Heart left ventricle (tissue), 16 donors: Measurements from ENCODE around the gene EMC9. TPM values are rescaled to one million over a fixed set of nuclear protein-coding genes. Genes with fewer than 3 reads are reported as not detected.

Experiments used
- ATAC-seq, 4 donors: fragments of 200-7000 bp; cut with Tn5 transposase; one replicate each; pipeline ENCODE4 v1.9.1; 2020 to 2022; ENCODE audit warnings: moderate library complexity in 4 of 4, mild to moderate bottlenecking in 3 of 4, moderate number of reproducible peaks in 1 of 4
- DNase-seq, 5 donors: peaks; one replicate each; pipeline ENCODE4 v3.0.0-alpha.2; 2020
- H3K27ac ChIP-seq, 12 donors: fragments of 200-600 bp; sonication (generic) in 4 of 12; one replicate each; pipeline versions ENCODE4 v1.5.0 to v1.8.0; 2016 to 2022; ENCODE audit warnings: mild to moderate bottlenecking in 2 of 12
- H3K27me3 ChIP-seq, 9 donors: fragments of 200-600 bp; sonication (generic) in 2 of 9; one replicate each; pipeline versions ENCODE4 v1.5.1 to v1.8.0; 2016 to 2022; ENCODE audit warnings: mild to moderate bottlenecking in 3 of 9
- H3K36me3 ChIP-seq, 9 donors: fragments of 200-600 bp; sonication (generic) in 2 of 9; one replicate each; pipeline versions ENCODE4 v1.5.0 to v1.8.0; 2018 to 2022; ENCODE audit warnings: mild to moderate bottlenecking in 2 of 9
- H3K4me1 ChIP-seq, 12 donors: fragments of 200-600 bp; sonication (generic) in 4 of 12; one replicate each; pipeline versions ENCODE4 v1.5.0 to v1.8.0; 2016 to 2022; ENCODE audit warnings: mild to moderate bottlenecking in 3 of 12
- H3K4me3 ChIP-seq, 12 donors: fragments of 200-600 bp; sonication (generic) in 4 of 12; one replicate each; pipeline versions ENCODE4 v1.5.0 to v1.8.0; 2017 to 2022; ENCODE audit warnings: mild to moderate bottlenecking in 9 of 12, moderate library complexity in 4 of 12
- H3K9me3 ChIP-seq, 12 donors: fragments of 200-600 bp; sonication (generic) in 4 of 12; one replicate each; pipeline versions ENCODE4 v1.5.0 to v1.8.0; 2016 to 2022; ENCODE audit warnings: mild to moderate bottlenecking in 1 of 12
- CTCF ChIP-seq, 12 donors: fragments of 200-600 bp; sonication (generic) in 4 of 12; IDR thresholded peaks; one replicate each; pipeline versions ENCODE4 v1.5.0 to v1.8.0; 2018 to 2022; ENCODE audit warnings: antibody characterized with exemption in 12 of 12, mild to moderate bottlenecking in 5 of 12
- POLR2A ChIP-seq, 2 donors: fragments of 450-650 bp; IDR thresholded peaks; one replicate each; pipeline ENCODE4 v1.6.1; 2017; ENCODE audit warnings: antibody characterized with exemption in 2 of 2, mild to moderate bottlenecking in 2 of 2, moderate library complexity in 2 of 2
- WGBS, 4 donors: extraction: QIAGEN DNeasy Blood & Tissue Kit in 2 of 4; methylation state at CpG; one replicate each; pipeline versions ENCODE4 v1.1.5 to v1.1.7; 2013 to 2018; 5-methylcytosine and 5-hydroxymethylcytosine counted together
- intact Hi-C, 10 donors: fragments of 100-400 bp; cut with DNase I; formaldehyde crosslinking; loops; one replicate each; pipeline versions ENCODE4 v1.11.1 to v1.14.2; 2022
- polyA plus RNA-seq, 2 donors: library from polyadenylated mRNA; stranded (reverse); fragments of 200-250 nt; gene quantifications; one replicate each; pipeline ENCODE4 v1.2.3, GENCODE V29; 2013
- total RNA-seq, 9 donors: library from RNA; depleted of rRNA in 2 of 9; stranded (reverse); fragments of >200 nt in 2 of 9; fragmentation: NEBNext Ultra II Directional in 3 of 9; extraction: Animal tissue kit (Norgen Biotek cat#: 25700) in 3 of 9; gene quantifications; one replicate each; pipeline versions ENCODE4 v1.1.0 to v1.2.4, GENCODE V29; 2016 to 2023
- donor health status: ischemic (EF 13 %, LVEDD 7.1; RV severe dilation, severe dysfunction).
- donor health status: healthy with polysubstance abuse.
- donor health status: DM: no; HTN: yes; CAD: no.
- donor health status: DM: no; HTN: no; CAD: no.
- donor health status: ischemic (EF 25% LVEDD 6.9; RV normal size, moderate dysfunction).
- donor health status: ischemic (EF 25% LVEDD 5.7; RV mildly dilated, moderate dysfunction).
- donor health status: healthy.
- donor health status: DM: yes; HTN: yes; CAD: no.
- donor health status: ischemic (EF 35%, LVEDD 5.7; RV mildly dilated, moderate dysfunction).
- donor health status: nonischemic (EF 11% LVEDD 7.7; RV severe dilation, severe dysfunction).
- donor health status: DM: yes; HTN: yes; CAD: no.
- donor health status: PGD.
- donor health status: ischemic (EF 29% LVEDD 5.4; RV normal size, mild dysfunction).
- donor health status: nonischemic (EF 23%, LVEDD 6.1; RV moderate dilation, normal function).

EMC9 gene
- total and polyA plus RNA-seq, 11 donors, result 9.6 to 30.6 (median 15.2) TPM

- TF ChIP-seq CTCF (IDR thresholded peaks at IDR 0.05) (no peak), POLR2A (IDR thresholded peaks at IDR 0.05) (no peak)
- DNase-seq (no peak), ATAC-seq (no peak)
- no peaks in the 10 kb centered on the region for H3K9me3 ChIP-seq
- intact Hi-C loops, result no loop called here
- H3K27me3 ChIP-seq, result no peaks in the 10 kb centered on the region
- peaks cover 0 to 13% (median 9%) of the 10 kb centered on the region in 9 donors for H3K36me3 ChIP-seq
- peaks cover 0 to 58% (median 37%) of the 10 kb centered on the region in 12 donors for H3K4me1 ChIP-seq
- peak overlapping the region; percentile 79 to 99 (median 93) for H3K27ac ChIP-seq
- 65 to 82% (median 70%) methylated on average over 2 of the region's 2 CpGs for WGBS, 4 donors
- peak overlapping the region in 7 of 12 donors; percentile 38 to 58 (median 46) for H3K4me3 ChIP-seq
Observed at GRCh38 chr14:24132976-24133375, 8.4 kb downstream of the EMC9 start.

- peak overlapping the region; percentile 1 to 58 (median 41) for H3K4me3 ChIP-seq
- H3K36me3 ChIP-seq, result peaks cover 0 to 5% (median 1%) of the 10 kb centered on the region in 9 donors
- H3K27ac ChIP-seq, result peak overlapping the region; percentile 79 to 99 (median 93)
- WGBS, 4 donors, result 30 to 43% (median 39%) methylated on average over 19 to 24 of the region's 24 CpGs
- intact Hi-C loops, result no loop called here
- no peaks in the 10 kb centered on the region for H3K9me3 ChIP-seq
- TF ChIP-seq POLR2A (IDR thresholded peaks at IDR 0.05) (no peak), CTCF (IDR thresholded peaks at IDR 0.05) (no peak)
- peak in 3 of 5 donors; percentile 30 to 51 (median 49) for DNase-seq
- H3K4me1 ChIP-seq, result peaks cover 0 to 51% (median 31%) of the 10 kb centered on the region in 12 donors
- peak in 1 of 4 donors; percentile 0 for ATAC-seq
- H3K27me3 ChIP-seq, result no peaks in the 10 kb centered on the region
Observed at GRCh38 chr14:24132061-24132685, 9.2 kb downstream of the EMC9 start.

- 17 to 39% (median 35%) methylated on average over 7 to 15 of the region's 15 CpGs for WGBS, 4 donors
- ATAC-seq (peak; percentile 28 to 45 (median 35)), DNase-seq (peak in 4 of 5 donors; percentile 35 to 68 (median 52))
Observed at GRCh38 chr14:24131549-24131966, 9.8 kb downstream of the EMC9 start.

More at GRCh38 chr14:24131549-24131966, 9.8 kb downstream of the EMC9 start:
- peak overlapping the region; percentile 79 to 99 (median 93) for H3K27ac ChIP-seq
- H3K36me3 ChIP-seq, result peaks cover 0 to 4% (median 0%) of the 10 kb centered on the region in 9 donors
- H3K9me3 ChIP-seq, result no peaks in the 10 kb centered on the region
- intact Hi-C loops, result loop anchor here in 3 of 10 donors (1.0 to 2.0 kb wide), 2 partner anchors 17 kb away; partner anchors contain the start of genes DCAF11 (in 3 of the 3) and NRL (in 3 of the 3)
- H3K27me3 ChIP-seq, result no peaks in the 10 kb centered on the region
- H3K4me3 ChIP-seq, result peak overlapping the region in 11 of 12 donors; percentile 1 to 58 (median 42)
- H3K4me1 ChIP-seq, result peaks cover 0 to 45% (median 25%) of the 10 kb centered on the region in 12 donors
- TF ChIP-seq POLR2A (IDR thresholded peaks at IDR 0.05) (no peak), CTCF (IDR thresholded peaks at IDR 0.05) (no peak)
